ENCODE data around the gene STAT5A. TPM values are rescaled to one million over a fixed set of nuclear protein-coding genes. Genes with fewer than 3 reads are reported as not detected.

The STAT5A gene
- total and polyA plus RNA-seq, 9 of the 15 experiments (the other 6 are each of a cell fraction or from before 2014, with no cell fraction given): 79.9 to 415 (median 196) TPM

GRCh38 chr17:42266918-42267766 is 21.2 kb upstream of the STAT5A start (continued):
- TF ChIP-seq EP300 (IDR thresholded peaks at IDR 0.05; ENCODE audit: low read length): peak; percentile 72
- TF ChIP-seq POU5F1 (IDR thresholded peaks at IDR 0.05; ENCODE audit: borderline replicate concordance, low read depth, low read length, partially characterized antibody): no peak
- peak; percentile 96 for TF ChIP-seq SMARCA4 (IDR thresholded peaks at IDR 0.05)
- TF ChIP-seq ZNF778 (CRISPR knock-in tag; IDR thresholded peaks at IDR 0.05): no peak
- TF ChIP-seq ZKSCAN8 (CRISPR knock-in tag; IDR thresholded peaks at IDR 0.05): peak; percentile 55; the same call in 1 of the 2 replicates
- no peak for TF ChIP-seq FOXO4 (CRISPR knock-in tag; IDR thresholded peaks at IDR 0.05)
- TF ChIP-seq MYC (IDR thresholded peaks at IDR 0.05; ENCODE audit: low read depth, low read length): peak; percentile 33; the same call in 1 of the 2 replicates
- no peak for TF ChIP-seq MYC (CRISPR knock-in tag; IDR thresholded peaks at IDR 0.05; ENCODE audit: borderline replicate concordance, low read depth)
- TF ChIP-seq, protein P1, sequence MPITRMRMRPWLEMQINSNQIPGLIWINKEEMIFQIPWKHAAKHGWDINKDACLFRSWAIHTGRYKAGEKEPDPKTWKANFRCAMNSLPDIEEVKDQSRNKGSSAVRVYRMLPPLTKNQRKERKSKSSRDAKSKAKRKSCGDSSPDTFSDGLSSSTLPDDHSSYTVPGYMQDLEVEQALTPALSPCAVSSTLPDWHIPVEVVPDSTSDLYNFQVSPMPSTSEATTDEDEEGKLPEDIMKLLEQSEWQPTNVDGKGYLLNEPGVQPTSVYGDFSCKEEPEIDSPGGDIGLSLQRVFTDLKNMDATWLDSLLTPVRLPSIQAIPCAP (CRISPR knock-in tag; IDR thresholded peaks at IDR 0.05; ENCODE audit: borderline replicate concordance): no peak
- TF ChIP-seq NR3C1 (CRISPR knock-in tag; IDR thresholded peaks at IDR 0.05): no peak
- TF ChIP-seq NR2C1 (IDR thresholded peaks at IDR 0.05): peak; percentile 62
- peak; percentile 27; the same call in 1 of the 2 replicates for TF ChIP-seq NR2C1 (tag; IDR thresholded peaks at IDR 0.05)
- TF ChIP-seq, protein P2, sequence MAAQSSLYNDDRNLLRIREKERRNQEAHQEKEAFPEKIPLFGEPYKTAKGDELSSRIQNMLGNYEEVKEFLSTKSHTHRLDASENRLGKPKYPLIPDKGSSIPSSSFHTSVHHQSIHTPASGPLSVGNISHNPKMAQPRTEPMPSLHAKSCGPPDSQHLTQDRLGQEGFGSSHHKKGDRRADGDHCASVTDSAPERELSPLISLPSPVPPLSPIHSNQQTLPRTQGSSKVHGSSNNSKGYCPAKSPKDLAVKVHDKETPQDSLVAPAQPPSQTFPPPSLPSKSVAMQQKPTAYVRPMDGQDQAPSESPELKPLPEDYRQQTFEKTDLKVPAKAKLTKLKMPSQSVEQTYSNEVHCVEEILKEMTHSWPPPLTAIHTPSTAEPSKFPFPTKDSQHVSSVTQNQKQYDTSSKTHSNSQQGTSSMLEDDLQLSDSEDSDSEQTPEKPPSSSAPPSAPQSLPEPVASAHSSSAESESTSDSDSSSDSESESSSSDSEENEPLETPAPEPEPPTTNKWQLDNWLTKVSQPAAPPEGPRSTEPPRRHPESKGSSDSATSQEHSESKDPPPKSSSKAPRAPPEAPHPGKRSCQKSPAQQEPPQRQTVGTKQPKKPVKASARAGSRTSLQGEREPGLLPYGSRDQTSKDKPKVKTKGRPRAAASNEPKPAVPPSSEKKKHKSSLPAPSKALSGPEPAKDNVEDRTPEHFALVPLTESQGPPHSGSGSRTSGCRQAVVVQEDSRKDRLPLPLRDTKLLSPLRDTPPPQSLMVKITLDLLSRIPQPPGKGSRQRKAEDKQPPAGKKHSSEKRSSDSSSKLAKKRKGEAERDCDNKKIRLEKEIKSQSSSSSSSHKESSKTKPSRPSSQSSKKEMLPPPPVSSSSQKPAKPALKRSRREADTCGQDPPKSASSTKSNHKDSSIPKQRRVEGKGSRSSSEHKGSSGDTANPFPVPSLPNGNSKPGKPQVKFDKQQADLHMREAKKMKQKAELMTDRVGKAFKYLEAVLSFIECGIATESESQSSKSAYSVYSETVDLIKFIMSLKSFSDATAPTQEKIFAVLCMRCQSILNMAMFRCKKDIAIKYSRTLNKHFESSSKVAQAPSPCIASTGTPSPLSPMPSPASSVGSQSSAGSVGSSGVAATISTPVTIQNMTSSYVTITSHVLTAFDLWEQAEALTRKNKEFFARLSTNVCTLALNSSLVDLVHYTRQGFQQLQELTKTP (IDR thresholded peaks at IDR 0.05; ENCODE audit: low read depth in 1 of 2, partially characterized antibody in 2 of 2): peak; percentile 32 to 64
- TF ChIP-seq CBX5 (IDR thresholded peaks at IDR 0.05; ENCODE audit: borderline replicate concordance, low read depth): no peak
- 0 out of 2 replicates have a peak, but pooled peaks have one; percentile 8 for TF ChIP-seq SMAD3 (CRISPR knock-in tag; conservative IDR thresholded peaks at IDR 0.05)
- TF ChIP-seq RFX7 (CRISPR knock-in tag; IDR thresholded peaks at IDR 0.05): no peak
- no peak for TF ChIP-seq CHD4 (IDR thresholded peaks at IDR 0.05; ENCODE audit: insufficient read depth, insufficient replicate concordance, low read depth, low read length, poor library complexity, severe bottlenecking)
- no peak for TF ChIP-seq ZC3H4 (CRISPR knock-in tag; IDR thresholded peaks at IDR 0.05; ENCODE audit: borderline replicate concordance)
- no peak for TF ChIP-seq ZNF436 (CRISPR knock-in tag; IDR thresholded peaks at IDR 0.05)
- TF ChIP-seq CGGBP1 (CRISPR knock-in tag; IDR thresholded peaks at IDR 0.05): 0 out of 2 replicates have a peak, but pooled peaks have one; percentile 25
- 0 out of 4 replicates have a peak, but pooled peaks of 1 of the 2 experiments have one; percentile 28 for TF ChIP-seq NONO (IDR thresholded peaks at IDR 0.05; ENCODE audit: low read depth in 2 of 2, low read length in 1 of 2)
- no peak for TF ChIP-seq ZNF143 (CRISPR knock-in tag; IDR thresholded peaks at IDR 0.05)

All from K562 (cell line).